ENCODE data around the gene PPM1H.

The PPM1H gene

DNA sequence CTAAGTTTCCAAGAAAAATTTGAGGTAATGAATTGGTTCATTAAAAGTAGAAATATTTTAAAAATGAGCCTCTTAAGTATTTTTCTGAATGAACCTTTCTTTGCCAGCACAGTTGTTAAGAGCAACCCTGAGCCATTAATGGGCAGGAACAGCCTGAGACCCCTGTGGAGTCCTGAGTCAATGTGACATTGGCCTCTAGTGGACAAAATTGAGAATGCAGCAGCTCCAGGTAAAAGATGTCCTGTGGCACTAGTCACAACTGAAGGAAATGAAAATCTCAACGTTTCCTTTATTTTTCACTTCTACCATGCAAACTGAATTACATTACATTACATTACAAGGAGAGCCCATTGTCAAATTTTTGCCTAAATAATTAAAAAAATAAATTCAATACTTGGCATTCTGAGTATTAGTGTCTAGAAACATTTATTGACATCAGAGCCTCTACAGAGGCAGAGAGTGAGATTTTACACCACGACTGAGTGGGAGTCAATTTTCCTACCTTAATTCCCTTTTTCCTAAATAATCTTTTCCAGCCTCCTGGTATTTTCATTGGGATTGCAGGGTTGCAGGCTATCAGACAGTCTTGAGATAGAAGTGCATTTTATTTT, 135.7 kb downstream of the PPM1H start (continued):
- TF ChIP-seq, protein P1, sequence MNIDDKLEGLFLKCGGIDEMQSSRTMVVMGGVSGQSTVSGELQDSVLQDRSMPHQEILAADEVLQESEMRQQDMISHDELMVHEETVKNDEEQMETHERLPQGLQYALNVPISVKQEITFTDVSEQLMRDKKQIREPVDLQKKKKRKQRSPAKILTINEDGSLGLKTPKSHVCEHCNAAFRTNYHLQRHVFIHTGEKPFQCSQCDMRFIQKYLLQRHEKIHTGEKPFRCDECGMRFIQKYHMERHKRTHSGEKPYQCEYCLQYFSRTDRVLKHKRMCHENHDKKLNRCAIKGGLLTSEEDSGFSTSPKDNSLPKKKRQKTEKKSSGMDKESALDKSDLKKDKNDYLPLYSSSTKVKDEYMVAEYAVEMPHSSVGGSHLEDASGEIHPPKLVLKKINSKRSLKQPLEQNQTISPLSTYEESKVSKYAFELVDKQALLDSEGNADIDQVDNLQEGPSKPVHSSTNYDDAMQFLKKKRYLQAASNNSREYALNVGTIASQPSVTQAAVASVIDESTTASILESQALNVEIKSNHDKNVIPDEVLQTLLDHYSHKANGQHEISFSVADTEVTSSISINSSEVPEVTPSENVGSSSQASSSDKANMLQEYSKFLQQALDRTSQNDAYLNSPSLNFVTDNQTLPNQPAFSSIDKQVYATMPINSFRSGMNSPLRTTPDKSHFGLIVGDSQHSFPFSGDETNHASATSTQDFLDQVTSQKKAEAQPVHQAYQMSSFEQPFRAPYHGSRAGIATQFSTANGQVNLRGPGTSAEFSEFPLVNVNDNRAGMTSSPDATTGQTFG (tag by site-specific recombination; IDR thresholded peaks at IDR 0.05; ENCODE audit: borderline replicate concordance) = no peak
- TF ChIP-seq ZNF561 (tag by site-specific recombination; IDR thresholded peaks at IDR 0.05; ENCODE audit: borderline replicate concordance) (0 out of 2 replicates have a peak, but pooled peaks have one; percentile 52), ZBTB8A (tag by site-specific recombination; IDR thresholded peaks at IDR 0.05) (no peak), ZNF747 (tag by site-specific recombination; IDR thresholded peaks at IDR 0.05) (no peak)

DNA sequence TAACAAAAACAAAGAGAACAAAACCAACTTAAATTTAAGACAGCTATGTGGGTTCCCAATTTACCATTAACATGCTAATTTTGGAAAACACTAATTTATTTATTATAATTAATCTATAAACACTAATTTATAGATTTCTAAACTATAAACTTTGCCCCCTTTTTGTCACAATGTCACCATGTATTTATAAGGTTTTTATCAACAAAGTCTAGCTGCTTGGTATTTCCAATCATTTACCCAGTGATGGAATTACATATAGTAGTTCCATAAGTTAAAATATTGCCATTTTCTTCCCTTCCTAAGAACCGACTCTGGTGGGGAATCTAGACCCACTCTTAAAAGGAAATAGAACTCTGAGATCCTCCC, 140.7 kb downstream of the PPM1H start:
- TF ChIP-seq ZNF324 (tag by site-specific recombination; IDR thresholded peaks at IDR 0.05) = no peak
- TF ChIP-seq ZNF768 (tag by site-specific recombination; IDR thresholded peaks at IDR 0.05) = no peak
- no peak for TF ChIP-seq BCL11B (tag by site-specific recombination; IDR thresholded peaks at IDR 0.05; ENCODE audit: low read depth)
- TF ChIP-seq ZFP41 (tag by site-specific recombination; IDR thresholded peaks at IDR 0.05; ENCODE audit: borderline replicate concordance) = no peak
- TF ChIP-seq KLF10 (tag by site-specific recombination; IDR thresholded peaks at IDR 0.05) = no peak
- no peak for TF ChIP-seq ZNF791 (tag by site-specific recombination; IDR thresholded peaks at IDR 0.05)
- TF ChIP-seq, protein P2, sequence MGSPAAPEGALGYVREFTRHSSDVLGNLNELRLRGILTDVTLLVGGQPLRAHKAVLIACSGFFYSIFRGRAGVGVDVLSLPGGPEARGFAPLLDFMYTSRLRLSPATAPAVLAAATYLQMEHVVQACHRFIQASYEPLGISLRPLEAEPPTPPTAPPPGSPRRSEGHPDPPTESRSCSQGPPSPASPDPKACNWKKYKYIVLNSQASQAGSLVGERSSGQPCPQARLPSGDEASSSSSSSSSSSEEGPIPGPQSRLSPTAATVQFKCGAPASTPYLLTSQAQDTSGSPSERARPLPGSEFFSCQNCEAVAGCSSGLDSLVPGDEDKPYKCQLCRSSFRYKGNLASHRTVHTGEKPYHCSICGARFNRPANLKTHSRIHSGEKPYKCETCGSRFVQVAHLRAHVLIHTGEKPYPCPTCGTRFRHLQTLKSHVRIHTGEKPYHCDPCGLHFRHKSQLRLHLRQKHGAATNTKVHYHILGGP (tag by site-specific recombination; IDR thresholded peaks at IDR 0.05) = no peak
- no peak for TF ChIP-seq ZBTB1 (tag by site-specific recombination; IDR thresholded peaks at IDR 0.05)
- TF ChIP-seq IKZF3 (tag by site-specific recombination; IDR thresholded peaks at IDR 0.05) = no peak
- no peak for TF ChIP-seq ZNF48 (tag by site-specific recombination; IDR thresholded peaks at IDR 0.05)
- TF ChIP-seq KLF8 (tag by site-specific recombination; IDR thresholded peaks at IDR 0.05) = no peak
- no peak for TF ChIP-seq SP7 (tag by site-specific recombination; IDR thresholded peaks at IDR 0.05)
- no peak for TF ChIP-seq ZNF514 (tag by site-specific recombination; IDR thresholded peaks at IDR 0.05)
- TF ChIP-seq HOXC10 (CRISPR knock-in tag; IDR thresholded peaks at IDR 0.05) = no peak
- TF ChIP-seq, protein P3, sequence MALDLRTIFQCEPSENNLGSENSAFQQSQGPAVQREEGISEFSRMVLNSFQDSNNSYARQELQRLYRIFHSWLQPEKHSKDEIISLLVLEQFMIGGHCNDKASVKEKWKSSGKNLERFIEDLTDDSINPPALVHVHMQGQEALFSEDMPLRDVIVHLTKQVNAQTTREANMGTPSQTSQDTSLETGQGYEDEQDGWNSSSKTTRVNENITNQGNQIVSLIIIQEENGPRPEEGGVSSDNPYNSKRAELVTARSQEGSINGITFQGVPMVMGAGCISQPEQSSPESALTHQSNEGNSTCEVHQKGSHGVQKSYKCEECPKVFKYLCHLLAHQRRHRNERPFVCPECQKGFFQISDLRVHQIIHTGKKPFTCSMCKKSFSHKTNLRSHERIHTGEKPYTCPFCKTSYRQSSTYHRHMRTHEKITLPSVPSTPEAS (tag by site-specific recombination; IDR thresholded peaks at IDR 0.05) = no peak
- TF ChIP-seq ZNF529 (tag by site-specific recombination; IDR thresholded peaks at IDR 0.05; ENCODE audit: insufficient replicate concordance) = no peak
- TF ChIP-seq ZNF521 (tag by site-specific recombination; IDR thresholded peaks at IDR 0.05) = no peak
- Histone ChIP-seq H3K9me3 (ENCODE audit: control insufficient read depth, insufficient read depth, low read depth, low read length) (no peaks in the 10 kb centered on the region), H3K27ac (ENCODE audit: extremely low read depth, low read depth, low read length) (no peak overlapping the region), H3K4me1 (ENCODE audit: control insufficient read depth, insufficient read depth, low read length) (no peaks in the 10 kb centered on the region; the same call in 1 of the 2 replicates), H3K4me3 (ENCODE audit: low read depth, low read length) (no peak overlapping the region), H3K36me3 (ENCODE audit: control insufficient read depth in 2 of 2, insufficient read depth in 1 of 2, low read length in 2 of 2) (peaks cover 0 to 6% of the 10 kb centered on the region in 2 experiments; a peak in 1 of 3 replicates)
- ChIA-PET POLR2A (interaction anchor here (1.3 kb wide), 1 partner anchor 191 kb away, joined by 4 read pairs; no protein-coding TSS in a partner anchor), CTCF (interaction anchor here (0.7 to 8.3 kb wide), 22 partner anchors 9 to 542 kb away, joined by 3 to 90 read pairs (median 4); no protein-coding TSS in a partner anchor)
